ENCODE measurements around the gene MPRIP.

- TF ChIP-seq POLR2AphosphoS5 (IDR thresholded peaks at IDR 0.05) (no peak), CTCF (IDR thresholded peaks at IDR 0.05) (no peak), POLR2A (IDR thresholded peaks at IDR 0.05) (no peak), EP300 (IDR thresholded peaks at IDR 0.05) (no peak)
These were observed 121.9 kb downstream of the MPRIP start for GRCh38 chr17:17164156-17164555.
